Measurements from ENCODE around the gene MYOZ2.

The MYOZ2 gene

GRCh38 chr4:119135721-119136121, at the start of gene MYOZ2:
Gene MYOZ2, plus strand, starts transcription at chr4:119135832. Its CDS starts 694 bp downstream, at chr4:119136526.
- DNase-seq (ENCODE audit: extremely low read depth, low read depth) = no peak
- no peak for TF ChIP-seq CTCF (IDR thresholded peaks at IDR 0.05; ENCODE audit: low read depth, low read length)

GRCh38 chr4:119087121-119087520, 48.5 kb upstream of the MYOZ2 start:
- TF ChIP-seq CTCF (IDR thresholded peaks at IDR 0.05; ENCODE audit: low read depth, low read length) = peak; percentile 34

GRCh38 chr4:119087656-119088055, 48.0 kb upstream of the MYOZ2 start:
- no peak for DNase-seq (ENCODE audit: extremely low read depth, low read depth)
- TF ChIP-seq CTCF (IDR thresholded peaks at IDR 0.05; ENCODE audit: low read depth, low read length) = no peak

More at GRCh38 chr4:119087121-119087520, 48.5 kb upstream of the MYOZ2 start:
- no peak for DNase-seq (ENCODE audit: extremely low read depth, low read depth)

- DNase-seq (ENCODE audit: extremely low read depth, low read depth) = no peak
- no peak for TF ChIP-seq CTCF (IDR thresholded peaks at IDR 0.05; ENCODE audit: low read depth, low read length)
Measured at GRCh38 chr4:119093042-119093827, 42.4 kb upstream of the MYOZ2 start.

- TF ChIP-seq CTCF (IDR thresholded peaks at IDR 0.05; ENCODE audit: low read depth, low read length) = no peak
Measured at GRCh38 chr4:119097282-119097900, 38.2 kb upstream of the MYOZ2 start.

GRCh38 chr4:119098306-119098705, 37.3 kb upstream of the MYOZ2 start:
- no peak for DNase-seq (ENCODE audit: extremely low read depth, low read depth)
- TF ChIP-seq CTCF (IDR thresholded peaks at IDR 0.05; ENCODE audit: low read depth, low read length) = no peak

More at GRCh38 chr4:119097282-119097900, 38.2 kb upstream of the MYOZ2 start:
- DNase-seq (ENCODE audit: extremely low read depth, low read depth) = no peak

GRCh38 chr4:119099227-119099810, 36.3 kb upstream of the MYOZ2 start:
- no peak for TF ChIP-seq CTCF (IDR thresholded peaks at IDR 0.05; ENCODE audit: low read depth, low read length)
- DNase-seq (ENCODE audit: extremely low read depth, low read depth) = peak; percentile 45

Data from AG09319 (cell line).